ENCODE measurements around the gene SLC49A4.

Gene SLC49A4

GRCh38 chr3:122911901-122912300, 117.0 kb downstream of the SLC49A4 start:
- no peak for DNase-seq

GRCh38 chr3:122912772-122913538, 118.1 kb downstream of the SLC49A4 start:
- no peak for DNase-seq

GRCh38 chr3:122913539-122914100, 118.8 kb downstream of the SLC49A4 start:
- no peak for DNase-seq

GRCh38 chr3:122915300-122916055, 120.6 kb downstream of the SLC49A4 start:
- no peak for DNase-seq

- no peak for DNase-seq
Measured at GRCh38 chr3:122916084-122916483, 121.2 kb downstream of the SLC49A4 start.

GRCh38 chr3:122916580-122916979, 121.7 kb downstream of the SLC49A4 start:
- DNase-seq: no peak

- DNase-seq: no peak
Measured at GRCh38 chr3:122917412-122917811, 122.5 kb downstream of the SLC49A4 start.

- no peak for DNase-seq
Measured at GRCh38 chr3:122918576-122919290, 123.9 kb downstream of the SLC49A4 start.

- DNase-seq: no peak
Measured at GRCh38 chr3:122919291-122919610, 124.4 kb downstream of the SLC49A4 start.

GRCh38 chr3:122920986-122921385, 126.1 kb downstream of the SLC49A4 start:
- no peak for DNase-seq

GRCh38 chr3:122921791-122922651, 127.2 kb downstream of the SLC49A4 start:
- DNase-seq: no peak

GRCh38 chr3:122923611-122924010, 128.7 kb downstream of the SLC49A4 start:
- DNase-seq: no peak

GRCh38 chr3:122924056-122924455, 129.2 kb downstream of the SLC49A4 start:
- no peak for DNase-seq

- no peak for DNase-seq
Measured at GRCh38 chr3:122925756-122926155, 130.9 kb downstream of the SLC49A4 start.

- no peak for DNase-seq
Measured at GRCh38 chr3:122926322-122926721, 131.5 kb downstream of the SLC49A4 start.

- no peak for DNase-seq
Measured at GRCh38 chr3:122926811-122927210, 131.9 kb downstream of the SLC49A4 start.

GRCh38 chr3:122927726-122928125, 132.9 kb downstream of the SLC49A4 start:
- DNase-seq: no peak

GRCh38 chr3:122928396-122929187, 133.7 kb downstream of the SLC49A4 start:
- DNase-seq: no peak

GRCh38 chr3:122929188-122930062, 134.6 kb downstream of the SLC49A4 start:
- peak; percentile 63 for DNase-seq

All from inflammatory macrophage treated with lipopolysaccharide for 4 hours (primary cell).